HG03139 (cell line): ENCODE results near the gene KIF1B.

ENCODE experiments used
- ATAC-seq: cut with Tn5 transposase; IDR thresholded peaks from one replicate; pipeline ENCODE4 v1.9.1; 2021; ENCODE audit not compliant: unreplicated experiment

KIF1B gene

GRCh38 chr1:10280439-10281350, 70.3 kb downstream of the KIF1B start:
- no peak for ATAC-seq

- ATAC-seq = no peak
These were observed 73.1 kb downstream of the KIF1B start for GRCh38 chr1:10283318-10283984.

- no peak for ATAC-seq
These were observed 75.9 kb downstream of the KIF1B start for GRCh38 chr1:10286244-10286643.

GRCh38 chr1:10287023-10287645, 76.8 kb downstream of the KIF1B start:
- no peak for ATAC-seq

- no peak for ATAC-seq
These were observed 77.8 kb downstream of the KIF1B start for GRCh38 chr1:10288029-10288615.

GRCh38 chr1:10291705-10292104, 81.3 kb downstream of the KIF1B start:
- ATAC-seq = no peak

GRCh38 chr1:10292188-10292587, 81.8 kb downstream of the KIF1B start:
- no peak for ATAC-seq

GRCh38 chr1:10295481-10296085, 85.2 kb downstream of the KIF1B start:
- no peak for ATAC-seq

GRCh38 chr1:10299151-10299550, 88.8 kb downstream of the KIF1B start:
- ATAC-seq = no peak

- ATAC-seq = no peak
These were observed 92.0 kb downstream of the KIF1B start for GRCh38 chr1:10302416-10302815.

GRCh38 chr1:10304295-10304694, 93.9 kb downstream of the KIF1B start:
- ATAC-seq = no peak

- no peak for ATAC-seq
These were observed 96.1 kb downstream of the KIF1B start for GRCh38 chr1:10306435-10306834.

GRCh38 chr1:10308001-10308400, 97.6 kb downstream of the KIF1B start:
- no peak for ATAC-seq

- ATAC-seq = no peak
These were observed 99.1 kb downstream of the KIF1B start for GRCh38 chr1:10309243-10310011.

GRCh38 chr1:10316752-10317151, 106.4 kb downstream of the KIF1B start:
- no peak for ATAC-seq

GRCh38 chr1:10319750-10320149, 109.4 kb downstream of the KIF1B start:
- no peak for ATAC-seq

- ATAC-seq = no peak
These were observed 110.0 kb downstream of the KIF1B start for GRCh38 chr1:10320336-10320735.

GRCh38 chr1:10322821-10323220, 112.5 kb downstream of the KIF1B start:
- no peak for ATAC-seq

GRCh38 chr1:10324627-10325026, 114.3 kb downstream of the KIF1B start:
- ATAC-seq = no peak

GRCh38 chr1:10325521-10325920, 115.2 kb downstream of the KIF1B start:
- no peak for ATAC-seq
